SU-DHL-6 (cell line): ENCODE results near the gene PRXL2B.

Experiments
- H2AFZ ChIP-seq: fragments of 200-600 bp; sonication (generic); 2 replicates; pipeline ENCODE4 v1.6.1; 2014; ENCODE audit warnings: low read depth, mild to moderate bottlenecking, moderate library complexity, mixed read lengths, antibody characterized with exemption, low read length; ENCODE audit not compliant: severe bottlenecking
- H3F3A ChIP-seq: fragments of 200-600 bp; shearing (Covaris generic); 2 replicates; pipeline ENCODE4 v1.6.0; 2016; ENCODE audit warnings: antibody characterized with exemption, mild to moderate bottlenecking; ENCODE audit not compliant: insufficient read depth
- H3K27ac ChIP-seq: fragments of 200-600 bp; sonication (generic); 2 replicates; pipeline ENCODE4 v1.5.1; 2016; ENCODE audit warnings: low read depth, mild to moderate bottlenecking, low read length, moderate library complexity, mixed read lengths
- H3K27me3 ChIP-seq: fragments of 200-600 bp; sonication (generic), shearing (Covaris generic); 2 replicates; pipeline ENCODE4 v1.6.0; 2014; ENCODE audit warnings: mild to moderate bottlenecking, low read length
- H3K36me3 ChIP-seq: fragments of 200-600 bp; sonication (generic); 2 replicates; pipeline ENCODE4 v1.6.1; 2014; ENCODE audit warnings: mild to moderate bottlenecking, low read length, mixed read lengths
- H3K4me2 ChIP-seq: fragments of 300-600, 200-600 bp; shearing (Covaris generic), sonication (generic); 2 replicates; pipeline ENCODE4 v1.6.0; 2014; ENCODE audit warnings: low read length, low read depth, mild to moderate bottlenecking; ENCODE audit not compliant: poor library complexity, severe bottlenecking
- H3K4me3 ChIP-seq: fragments of 200-600 bp; sonication (generic); 2 replicates; pipeline ENCODE4 v1.5.1; 2014; ENCODE audit warnings: antibody characterized with exemption, low read length, mild to moderate bottlenecking, mixed read lengths; ENCODE audit not compliant: insufficient read depth, poor library complexity, severe bottlenecking
- H3K79me2 ChIP-seq: fragments of 200-600 bp; sonication (generic); 2 replicates; pipeline ENCODE4 v1.6.1; 2014; ENCODE audit warnings: mild to moderate bottlenecking, low read length, moderate library complexity; ENCODE audit not compliant: insufficient read depth
- H3K9ac ChIP-seq: fragments of 200-600 bp; sonication (generic); 2 replicates; pipeline ENCODE4 v1.7.0; 2014; ENCODE audit warnings: mild to moderate bottlenecking, low read length
- H3K9me2 ChIP-seq: fragments of 200-600 bp; sonication (generic); replicated peaks from 2 replicates; pipeline ENCODE4 v1.6.1; 2014; ENCODE audit warnings: low read length; ENCODE audit not compliant: insufficient read depth
- H3K9me3 ChIP-seq: fragments of 200-600 bp; sonication (generic); 2 replicates; pipeline ENCODE4 v1.6.1; 2014; ENCODE audit warnings: low read length, mixed read lengths; ENCODE audit not compliant: insufficient read depth
- H4K20me1 ChIP-seq: fragments of 200-600 bp; sonication (generic); 2 replicates; pipeline ENCODE4 v1.6.1; 2014; ENCODE audit warnings: low read depth, mild to moderate bottlenecking, antibody characterized with exemption, low read length, moderate library complexity, mixed read lengths
- CTCF ChIP-seq: fragments of 200-600 bp; sonication (generic); IDR thresholded peaks from one replicate; pipeline ENCODE4 v1.5.1; 2017; ENCODE audit warnings: antibody characterized with exemption, mild to moderate bottlenecking, low read length, moderate library complexity; ENCODE audit not compliant: insufficient read depth, poor library complexity, severe bottlenecking
- EZH2phosphoT487 ChIP-seq: fragments of 200-600 bp; sonication (generic), shearing (Covaris generic); conservative IDR thresholded peaks from 2 replicates; pipeline ENCODE4 v1.6.1; 2018; ENCODE audit warnings: mild to moderate bottlenecking, antibody characterized with exemption, low read length, moderate library complexity, mixed read lengths

Gene PRXL2B

GRCh38 chr1:2594001-2594640 lies 7.5 kb downstream of the PRXL2B start:
- H3K4me3 ChIP-seq = no peak overlapping the region
- no peak overlapping the region for H2AFZ ChIP-seq
- H3K4me2 ChIP-seq = no peak overlapping the region
- H3K9me3 ChIP-seq = no peaks in the 10 kb centered on the region
- no peaks in the 10 kb centered on the region for H3K79me2 ChIP-seq
- no peak overlapping the region for H3K27ac ChIP-seq
- H3F3A ChIP-seq = no peaks in the 10 kb centered on the region
- H3K9ac ChIP-seq = no peak overlapping the region
- H4K20me1 ChIP-seq = no peaks in the 10 kb centered on the region
- no peaks in the 10 kb centered on the region for H3K9me2 ChIP-seq
- TF ChIP-seq CTCF (no peak), EZH2phosphoT487 (no peak)
- no peaks in the 10 kb centered on the region for H3K27me3 ChIP-seq
- H3K36me3 ChIP-seq = no peaks in the 10 kb centered on the region

DNA sequence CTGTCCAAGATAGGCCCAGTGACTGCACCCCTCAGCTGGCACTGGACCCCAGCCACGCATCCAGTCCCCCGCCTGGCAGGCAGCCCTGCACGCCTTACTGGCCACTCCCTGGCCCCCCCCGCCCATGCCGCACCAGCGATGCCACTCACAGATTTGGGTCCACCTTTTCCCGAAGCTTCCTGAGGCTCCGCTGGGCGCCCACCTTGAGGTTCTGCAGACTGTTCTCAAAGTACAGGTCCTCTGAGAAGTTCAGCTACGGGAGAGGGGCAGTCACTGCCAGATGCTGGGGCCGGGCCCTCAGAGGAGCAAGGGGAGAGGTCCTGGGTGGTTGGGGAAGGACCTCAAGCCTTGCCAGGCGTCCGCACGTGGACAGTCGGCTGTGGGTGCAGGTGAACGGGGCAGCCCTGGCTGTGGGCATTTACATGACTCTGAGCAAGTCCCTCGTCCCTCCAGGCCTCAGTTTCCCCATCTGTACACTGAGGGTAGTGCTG lies 8.1 kb downstream of the PRXL2B start:
- H3K4me2 ChIP-seq = no peak overlapping the region
- no peaks in the 10 kb centered on the region for H3F3A ChIP-seq
- no peaks in the 10 kb centered on the region for H3K79me2 ChIP-seq
- H3K9me3 ChIP-seq = no peaks in the 10 kb centered on the region
- TF ChIP-seq CTCF (no peak), EZH2phosphoT487 (no peak)
- H3K9me2 ChIP-seq = no peaks in the 10 kb centered on the region
- H2AFZ ChIP-seq = no peak overlapping the region
- no peaks in the 10 kb centered on the region for H3K36me3 ChIP-seq
- H3K27ac ChIP-seq = no peak overlapping the region
- H3K27me3 ChIP-seq = no peaks in the 10 kb centered on the region
- no peak overlapping the region for H3K9ac ChIP-seq
- H4K20me1 ChIP-seq = no peaks in the 10 kb centered on the region
- no peak overlapping the region for H3K4me3 ChIP-seq

DNA sequence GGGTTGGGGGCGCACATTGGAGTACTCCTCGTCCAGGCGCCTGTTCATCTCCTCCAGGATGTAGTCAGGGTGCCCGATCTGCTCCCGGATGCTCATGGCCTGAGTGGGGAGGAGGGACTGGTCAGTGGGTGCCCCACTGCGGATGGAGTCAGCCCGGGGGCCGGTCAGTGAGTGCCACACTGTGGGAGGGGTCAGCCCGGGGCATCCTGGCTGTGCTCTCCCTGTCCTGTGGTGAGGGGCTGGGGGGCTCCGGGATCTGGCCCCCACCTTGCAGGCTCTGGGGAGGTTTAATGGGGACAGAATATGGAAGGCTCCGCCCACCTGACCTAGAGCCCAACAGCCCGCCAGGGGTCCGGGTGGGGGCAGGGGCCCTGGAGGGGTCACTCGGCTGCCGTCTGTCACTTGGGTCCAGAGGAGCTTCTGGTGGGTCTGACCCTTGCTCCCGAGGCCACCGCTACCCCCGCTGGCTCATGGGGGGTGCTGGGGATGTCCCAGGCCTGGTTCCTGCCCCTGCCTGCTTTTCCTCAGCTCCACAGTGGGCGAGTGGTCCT lies 8.8 kb downstream of the PRXL2B start:
- Histone ChIP-seq H3K79me2 (no peaks in the 10 kb centered on the region), H3K27ac (no peak overlapping the region), H2AFZ (no peak overlapping the region), H4K20me1 (no peaks in the 10 kb centered on the region), H3F3A (no peaks in the 10 kb centered on the region), H3K9me2 (no peaks in the 10 kb centered on the region), H3K27me3 (no peaks in the 10 kb centered on the region), H3K9ac (no peak overlapping the region), H3K9me3 (no peaks in the 10 kb centered on the region), H3K36me3 (no peaks in the 10 kb centered on the region), H3K4me2 (no peak overlapping the region), H3K4me3 (no peak overlapping the region)
- no peak for TF ChIP-seq CTCF
- no peak for TF ChIP-seq EZH2phosphoT487
